HG02973 (cell line): Measurements from ENCODE around the gene FAM149A.

ENCODE experiments used
- ATAC-seq: cut with Tn5 transposase; IDR thresholded peaks from one replicate; pipeline ENCODE4 v1.9.1; 2021; ENCODE audit warnings: moderate library complexity; ENCODE audit not compliant: unreplicated experiment

FAM149A gene

DNA sequence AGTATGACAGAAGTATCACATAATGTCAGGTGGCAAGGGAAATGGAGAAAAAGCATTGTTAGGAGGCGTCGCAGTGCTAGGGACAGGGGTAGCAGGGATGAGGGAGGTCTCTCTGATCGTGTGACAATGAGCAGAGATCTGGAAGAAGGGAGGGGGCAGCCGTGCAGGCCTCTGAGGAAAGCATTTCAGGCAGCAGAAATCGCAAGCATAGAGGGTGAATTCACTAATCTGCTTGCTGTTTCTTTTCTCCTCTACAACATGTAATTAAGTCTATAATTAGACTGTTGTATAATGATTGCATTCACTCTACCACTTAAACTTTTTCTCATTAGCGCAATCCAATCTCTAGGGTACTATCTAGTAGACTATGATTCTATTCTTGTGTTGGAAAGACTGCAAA lies 96.0 kb downstream of the FAM149A start:
- ATAC-seq, result no peak

GRCh38 chr4:186201010-186201409 lies 96.5 kb downstream of the FAM149A start:
- no peak for ATAC-seq

DNA sequence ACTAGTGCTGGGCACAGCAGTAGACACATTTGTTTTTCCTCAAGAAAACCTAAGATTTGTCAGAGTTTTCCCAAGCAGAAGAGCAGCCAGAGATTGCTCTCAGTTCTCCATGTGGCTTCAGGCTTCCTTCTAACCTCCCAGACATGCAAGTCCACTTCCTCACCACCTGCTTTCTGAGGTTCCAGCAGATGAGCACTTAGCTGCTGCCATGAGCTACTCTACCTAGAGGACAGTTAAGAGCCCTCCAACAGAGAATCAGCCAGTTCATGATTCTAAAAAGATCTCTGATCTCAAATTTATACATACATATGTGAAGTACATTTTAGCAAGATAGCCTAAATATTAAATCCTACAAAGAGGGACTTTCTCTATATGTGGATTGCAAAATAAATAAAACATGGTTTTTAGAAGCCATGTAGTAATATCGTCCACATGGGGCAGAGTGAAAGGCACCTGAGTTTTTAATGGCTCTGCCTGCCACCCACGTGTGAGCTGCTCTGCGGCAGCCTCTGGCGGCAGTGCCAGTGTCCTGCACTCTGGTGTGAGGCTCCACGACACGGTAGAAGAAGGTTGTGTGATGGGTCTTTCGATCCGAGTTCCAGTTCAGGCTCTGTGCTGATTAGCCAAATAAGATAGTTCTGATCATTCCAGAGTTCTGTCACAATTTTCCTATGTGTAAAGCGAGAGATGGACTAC lies 97.2 kb downstream of the FAM149A start:
- ATAC-seq, result peak; percentile 77

DNA sequence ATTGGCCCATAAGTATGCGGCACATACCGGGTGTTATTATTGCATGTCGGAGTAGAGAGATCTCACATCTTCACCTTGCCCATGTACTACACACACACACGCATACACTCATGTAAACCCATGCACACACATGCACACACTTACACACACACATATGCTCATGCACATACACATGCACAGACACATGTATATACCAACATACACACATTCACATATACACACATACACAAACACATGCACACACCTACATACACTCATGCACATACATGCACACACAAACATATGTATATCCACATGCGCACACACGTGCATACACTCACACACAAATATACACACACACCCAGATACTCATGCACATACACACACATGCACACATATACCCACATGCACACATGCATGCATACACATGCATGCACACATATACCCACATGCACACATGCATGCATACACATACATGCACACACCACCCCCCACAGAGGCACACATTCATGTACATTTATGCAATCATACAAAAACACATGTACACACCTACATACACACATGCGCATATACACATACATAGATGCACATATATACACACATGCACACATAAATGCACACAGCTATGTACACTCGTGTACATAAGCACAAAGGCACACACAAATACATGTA lies 98.1 kb downstream of the FAM149A start:
- no peak for ATAC-seq

- no peak for ATAC-seq
Measured at GRCh38 chr4:186203406-186203805, 98.9 kb downstream of the FAM149A start.

- ATAC-seq, result no peak
Measured at GRCh38 chr4:186204103-186204559, 99.6 kb downstream of the FAM149A start.

- no peak for ATAC-seq
Measured at GRCh38 chr4:186204686-186205085, 100.2 kb downstream of the FAM149A start.

DNA sequence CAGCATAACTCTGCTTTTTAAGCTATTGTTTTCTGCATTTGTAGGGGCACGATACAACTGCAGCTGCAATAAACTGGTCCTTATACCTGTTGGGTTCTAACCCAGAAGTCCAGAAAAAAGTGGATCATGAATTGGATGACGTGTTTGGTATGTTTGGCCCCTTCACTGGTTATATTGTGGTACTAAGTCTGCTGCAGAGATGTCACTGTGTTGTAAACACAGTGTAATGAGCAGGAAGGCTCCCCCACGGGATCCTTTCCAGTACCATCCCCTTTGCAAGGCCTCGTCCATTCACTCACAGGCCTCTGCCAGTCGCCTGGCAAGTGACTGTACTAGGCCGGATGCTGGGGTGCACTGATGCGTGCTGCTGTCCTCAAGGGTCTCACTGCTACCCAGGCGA lies 100.7 kb downstream of the FAM149A start:
- no peak for ATAC-seq

DNA sequence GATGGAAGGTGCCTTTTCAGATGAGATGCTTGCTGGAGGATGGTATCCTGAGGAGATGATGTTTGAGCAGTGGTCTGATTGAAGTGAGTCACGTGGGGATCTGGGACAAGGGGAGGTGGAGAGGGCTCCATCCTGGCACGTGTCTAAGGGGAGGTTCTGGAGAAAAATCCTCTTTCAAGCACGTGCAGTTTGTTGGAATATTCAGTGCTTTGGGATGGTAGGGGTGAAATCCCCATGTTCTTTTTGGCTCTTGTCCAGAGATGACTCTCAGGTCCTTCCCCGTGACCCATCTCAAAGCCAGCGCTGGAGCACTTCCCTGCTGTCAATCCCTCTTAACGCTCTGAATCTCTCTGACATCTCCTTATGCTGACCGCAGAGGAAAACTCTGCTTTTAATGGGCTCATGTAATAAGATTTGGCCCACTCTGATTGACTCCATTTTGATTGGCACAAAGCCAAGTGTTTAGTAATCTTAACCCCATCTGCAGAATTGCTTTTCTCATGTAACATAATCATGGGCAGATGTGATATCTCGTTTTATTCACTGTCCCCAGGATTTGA lies 112.0 kb downstream of the FAM149A start:
- no peak for ATAC-seq

DNA sequence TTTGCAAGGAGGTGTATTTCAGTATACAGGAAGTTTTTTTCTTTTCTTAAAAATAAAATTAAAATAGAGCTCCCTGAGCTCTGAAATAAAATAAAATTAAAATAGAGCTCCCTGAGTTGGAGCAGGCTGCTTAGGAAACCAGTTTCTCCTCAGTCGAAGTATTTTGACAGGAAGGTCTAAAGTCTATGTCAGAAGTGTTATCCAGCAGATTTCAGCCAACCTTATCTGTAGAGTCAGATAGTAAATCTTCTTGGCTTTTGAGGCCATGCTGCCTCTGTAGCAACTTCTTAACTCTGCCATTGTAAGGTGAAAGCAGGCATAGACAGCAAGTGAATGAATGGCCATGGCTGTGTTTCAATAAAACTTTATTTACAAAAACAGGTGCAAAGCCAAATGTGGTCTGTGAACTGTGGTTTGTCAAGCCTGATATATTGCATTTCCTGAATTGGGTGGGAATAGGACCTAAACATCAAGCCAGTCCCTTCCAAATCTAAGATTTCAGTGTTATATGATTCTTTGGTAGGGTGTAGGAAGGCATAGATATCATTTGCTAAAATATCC lies 113.3 kb downstream of the FAM149A start:
- no peak for ATAC-seq

DNA sequence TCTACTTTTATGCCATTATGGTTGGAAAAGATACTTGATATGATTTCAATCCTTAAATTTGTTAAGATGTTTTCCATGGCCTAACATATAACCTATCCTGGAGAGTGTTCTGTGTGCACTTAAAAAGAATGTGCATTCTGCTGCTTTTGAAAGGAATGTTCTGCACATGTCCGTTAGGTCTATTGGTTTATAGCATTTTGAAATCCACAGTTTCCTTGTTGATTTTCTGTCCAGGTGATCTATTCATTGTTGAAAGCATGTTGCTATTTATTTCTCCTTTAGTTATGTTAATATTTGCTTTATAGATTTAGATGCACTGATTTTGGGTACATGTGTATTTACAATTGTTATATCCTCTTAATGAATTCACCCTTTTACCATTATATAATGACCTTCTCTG lies 117.1 kb downstream of the FAM149A start:
- ATAC-seq, result no peak
